Left ventricle myocardium inferior (tissue), 1 donor: Measurements from ENCODE around the gene PLAGL1. TPM values are rescaled to one million over a fixed set of nuclear protein-coding genes. Genes with fewer than 3 reads are reported as not detected.

ENCODE experiments used
- DNase-seq: peaks from one replicate; pipeline ENCODE4 v3.0.0-alpha.2; 2020
- H3K27ac ChIP-seq: fragments of 200-600 bp; replicated peaks from 2 replicates; pipeline ENCODE4 v1.8.0; 2021
- H3K27me3 ChIP-seq: fragments of 200-600 bp; 2 replicates; pipeline ENCODE4 v1.8.0; 2021; ENCODE audit warnings: low read depth
- H3K36me3 ChIP-seq: fragments of 200-600 bp; 2 replicates; pipeline ENCODE4 v1.8.0; 2021
- H3K4me1 ChIP-seq: fragments of 200-600 bp; 2 replicates; pipeline ENCODE4 v1.8.0; 2021
- H3K4me3 ChIP-seq: fragments of 200-600 bp; 2 replicates; pipeline ENCODE4 v1.8.0; 2021; ENCODE audit warnings: mild to moderate bottlenecking, moderate library complexity
- H3K9me3 ChIP-seq: fragments of 200-600 bp; replicated peaks from 2 replicates; pipeline ENCODE4 v1.8.0; 2021
- intact Hi-C: fragments of 100-400 bp; cut with micrococcal nuclease; formaldehyde crosslinking; loops from one replicate; pipeline ENCODE4 v1.11.0; 2022
- total RNA-seq: library from RNA; stranded (reverse); fragmentation: NEBNext Ultra II Directional; extraction: Animal tissue kit (Norgen Biotek cat#: 25700); gene quantifications from one replicate; pipeline ENCODE4 v1.2.1, GENCODE V29; 2021
- TF ChIP-seq, protein P1 (sequence below): fragments of 200-600 bp; IDR thresholded peaks from 2 replicates; pipeline ENCODE4 v1.8.0; 2021; ENCODE audit warnings: antibody characterized with exemption, mild to moderate bottlenecking, borderline replicate concordance
- donor health status: DM: no; HTN: yes; CAD: no; lungs with severe emphysema.

The PLAGL1 gene
- total RNA-seq, 1 donor from 2014 or later = 10.5 TPM

GRCh38 chr6:144033816-144034735, 26.0 kb upstream of the PLAGL1 start:
- H3K27me3 ChIP-seq = peaks cover 5% of the 10 kb centered on the region
- H3K27ac ChIP-seq = no peak overlapping the region
- no peaks in the 10 kb centered on the region for H3K4me1 ChIP-seq
- intact Hi-C loops = no loop called here
- H3K4me3 ChIP-seq = no peak overlapping the region
- TF ChIP-seq, protein P1, sequence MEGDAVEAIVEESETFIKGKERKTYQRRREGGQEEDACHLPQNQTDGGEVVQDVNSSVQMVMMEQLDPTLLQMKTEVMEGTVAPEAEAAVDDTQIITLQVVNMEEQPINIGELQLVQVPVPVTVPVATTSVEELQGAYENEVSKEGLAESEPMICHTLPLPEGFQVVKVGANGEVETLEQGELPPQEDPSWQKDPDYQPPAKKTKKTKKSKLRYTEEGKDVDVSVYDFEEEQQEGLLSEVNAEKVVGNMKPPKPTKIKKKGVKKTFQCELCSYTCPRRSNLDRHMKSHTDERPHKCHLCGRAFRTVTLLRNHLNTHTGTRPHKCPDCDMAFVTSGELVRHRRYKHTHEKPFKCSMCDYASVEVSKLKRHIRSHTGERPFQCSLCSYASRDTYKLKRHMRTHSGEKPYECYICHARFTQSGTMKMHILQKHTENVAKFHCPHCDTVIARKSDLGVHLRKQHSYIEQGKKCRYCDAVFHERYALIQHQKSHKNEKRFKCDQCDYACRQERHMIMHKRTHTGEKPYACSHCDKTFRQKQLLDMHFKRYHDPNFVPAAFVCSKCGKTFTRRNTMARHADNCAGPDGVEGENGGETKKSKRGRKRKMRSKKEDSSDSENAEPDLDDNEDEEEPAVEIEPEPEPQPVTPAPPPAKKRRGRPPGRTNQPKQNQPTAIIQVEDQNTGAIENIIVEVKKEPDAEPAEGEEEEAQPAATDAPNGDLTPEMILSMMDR = no peak
- H3K36me3 ChIP-seq = no peaks in the 10 kb centered on the region
- DNase-seq = no peak
- H3K9me3 ChIP-seq = no peaks in the 10 kb centered on the region

DNA sequence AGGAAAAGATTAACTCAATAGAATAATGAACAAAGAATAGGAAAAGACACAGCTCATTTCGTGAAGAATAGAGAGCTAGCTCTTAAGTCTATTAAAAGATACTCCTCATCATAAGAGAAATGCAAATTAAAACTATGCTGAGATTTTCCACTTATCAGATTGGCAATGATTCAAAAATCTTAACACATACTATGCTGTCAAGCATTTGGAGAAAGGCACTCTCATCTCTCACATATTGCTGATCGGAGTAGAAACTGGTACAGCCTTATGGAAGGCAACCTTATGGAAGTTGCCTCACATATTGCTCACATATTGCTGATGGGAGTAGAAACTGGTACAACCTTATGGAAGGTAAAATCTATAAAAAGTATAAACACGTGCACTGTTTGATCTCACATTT, 21.4 kb upstream of the PLAGL1 start:
- Histone ChIP-seq H3K4me1 (no peaks in the 10 kb centered on the region), H3K9me3 (no peaks in the 10 kb centered on the region), H3K27ac (no peak overlapping the region), H3K27me3 (peaks cover 5% of the 10 kb centered on the region), H3K36me3 (no peaks in the 10 kb centered on the region), H3K4me3 (no peak overlapping the region)
- DNase-seq = no peak
- TF ChIP-seq, protein P1 = no peak
- intact Hi-C loops = no loop called here

DNA sequence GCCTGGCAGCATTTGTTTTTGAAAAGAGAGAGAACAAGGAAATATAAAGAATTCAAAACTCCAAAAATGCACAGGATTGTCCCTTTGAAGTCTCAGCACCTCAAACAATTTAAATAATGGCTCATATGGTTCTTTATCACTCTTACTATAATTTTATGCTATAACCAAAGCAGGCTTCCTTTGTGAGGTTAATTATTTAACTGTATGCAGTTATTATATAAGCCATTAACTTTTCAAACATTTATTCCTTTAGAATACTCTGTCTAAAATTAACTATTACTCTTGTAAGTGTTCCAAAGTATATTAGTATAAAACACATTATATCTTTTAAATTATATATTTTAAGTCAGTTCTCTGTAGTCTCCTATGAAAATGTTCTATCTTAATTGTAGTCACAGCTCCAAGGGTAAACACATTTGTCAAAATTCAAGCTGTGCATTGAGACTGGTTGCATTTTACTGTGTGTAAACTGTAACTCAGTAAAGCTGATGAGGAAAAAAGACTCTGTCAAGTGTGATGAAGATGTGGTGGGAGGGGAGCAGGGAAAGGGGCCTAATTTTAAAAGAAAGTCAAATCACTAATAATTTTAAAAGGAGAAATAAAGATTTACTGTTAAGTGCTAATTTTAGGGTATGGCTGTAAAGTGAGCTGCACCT, 20.0 kb upstream of the PLAGL1 start:
- intact Hi-C loops = no loop called here
- Histone ChIP-seq H3K36me3 (no peaks in the 10 kb centered on the region), H3K27ac (no peak overlapping the region), H3K9me3 (no peaks in the 10 kb centered on the region), H3K27me3 (peaks cover 2% of the 10 kb centered on the region), H3K4me1 (no peaks in the 10 kb centered on the region), H3K4me3 (no peak overlapping the region)
- no peak for DNase-seq
- TF ChIP-seq, protein P1 = no peak

DNA sequence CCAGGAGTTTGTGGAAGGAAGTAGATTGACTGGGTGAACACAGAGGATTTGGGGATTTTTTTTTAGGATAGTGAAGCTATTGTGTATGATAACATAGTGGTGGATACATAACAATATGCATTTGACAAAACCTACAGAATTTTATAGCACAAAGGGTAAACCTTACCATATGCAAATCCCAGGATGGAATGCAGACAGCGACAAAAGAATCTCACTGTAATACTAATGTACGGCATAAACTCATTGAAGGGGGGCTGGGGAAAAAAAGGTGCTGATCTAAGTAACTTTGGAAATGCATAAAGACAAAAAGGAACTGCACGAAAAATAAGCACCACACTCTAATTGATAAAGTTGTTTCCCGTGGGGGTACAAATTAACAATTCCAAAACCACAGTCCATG, 15.2 kb upstream of the PLAGL1 start:
- no peak overlapping the region for H3K4me3 ChIP-seq
- no peaks in the 10 kb centered on the region for H3K9me3 ChIP-seq
- intact Hi-C loops = no loop called here
- TF ChIP-seq, protein P1 = no peak
- no peak overlapping the region for H3K27ac ChIP-seq
- H3K36me3 ChIP-seq = no peaks in the 10 kb centered on the region
- no peaks in the 10 kb centered on the region for H3K27me3 ChIP-seq
- H3K4me1 ChIP-seq = no peaks in the 10 kb centered on the region
- DNase-seq = no peak

DNA sequence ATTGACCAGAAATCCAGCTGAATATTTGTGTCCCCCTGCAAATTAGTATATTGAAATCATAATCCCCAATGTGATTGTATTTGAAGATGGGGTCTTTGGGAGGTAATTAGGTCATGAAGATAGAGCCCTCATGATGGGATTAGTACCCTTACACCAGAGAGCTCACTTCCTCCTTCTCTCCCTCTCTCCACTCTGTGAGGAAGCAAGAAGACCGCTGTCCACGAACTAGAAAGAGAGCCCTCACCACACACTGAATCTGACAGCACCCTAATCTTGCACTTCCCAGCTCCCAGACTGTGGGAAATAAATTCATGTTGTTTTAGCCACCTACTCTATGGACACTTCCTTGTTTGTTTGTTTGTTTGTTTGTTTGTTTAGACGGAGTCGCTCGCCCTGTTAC, 11.9 kb upstream of the PLAGL1 start:
- Histone ChIP-seq H3K27ac (no peak overlapping the region), H3K27me3 (peaks cover under 1% of the 10 kb centered on the region), H3K9me3 (no peaks in the 10 kb centered on the region), H3K4me3 (no peak overlapping the region), H3K4me1 (no peaks in the 10 kb centered on the region), H3K36me3 (no peaks in the 10 kb centered on the region)
- TF ChIP-seq, protein P1 = no peak
- no peak for DNase-seq
- intact Hi-C loops = loop anchor here (10.0 kb wide), 1 partner anchor 75 kb away; no protein-coding TSS in a partner anchor
